GM21825 (cell line): ENCODE measurements around the gene IFNGR2.
"Not testable (repeated sequence)": the region's sequence is repeated elsewhere in the genome, so short reads cannot be mapped to it uniquely, and the experiment has no call there.

Experiments
- ATAC-seq: cut with Tn5 transposase; IDR thresholded peaks from one replicate; pipeline ENCODE4 v1.9.1; 2021; ENCODE audit warnings: mild to moderate bottlenecking, moderate library complexity; ENCODE audit not compliant: unreplicated experiment

The IFNGR2 gene

DNA sequence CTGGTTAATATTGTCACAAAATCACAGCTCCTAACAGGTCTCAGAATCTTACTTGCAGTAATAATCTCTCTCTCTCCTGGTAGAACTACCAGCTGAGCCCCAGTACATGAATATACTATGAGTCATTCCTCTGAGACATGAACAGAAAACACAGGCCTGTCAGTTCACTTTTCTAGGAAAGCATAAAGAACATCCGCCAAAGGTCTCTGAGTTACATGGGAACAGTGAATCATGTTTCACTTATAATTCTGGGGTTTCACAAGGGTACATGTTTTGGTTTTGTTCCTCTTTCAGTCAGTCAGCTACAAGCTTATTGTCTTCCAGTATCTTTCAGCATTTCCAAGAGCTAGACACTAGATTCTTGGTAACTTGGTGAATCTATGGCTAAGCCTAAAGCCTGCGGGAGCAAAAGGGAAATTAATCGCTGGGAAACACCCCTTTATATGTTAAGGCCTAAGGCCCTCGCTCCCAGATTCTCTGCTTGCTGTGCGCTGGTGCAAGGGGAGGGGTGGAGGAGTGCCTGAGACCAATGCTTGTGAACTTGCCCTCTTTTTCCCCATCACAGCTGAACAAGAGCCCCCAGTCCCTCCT is 31.7 kb downstream of the IFNGR2 start:
- ATAC-seq: peak; percentile 87

DNA sequence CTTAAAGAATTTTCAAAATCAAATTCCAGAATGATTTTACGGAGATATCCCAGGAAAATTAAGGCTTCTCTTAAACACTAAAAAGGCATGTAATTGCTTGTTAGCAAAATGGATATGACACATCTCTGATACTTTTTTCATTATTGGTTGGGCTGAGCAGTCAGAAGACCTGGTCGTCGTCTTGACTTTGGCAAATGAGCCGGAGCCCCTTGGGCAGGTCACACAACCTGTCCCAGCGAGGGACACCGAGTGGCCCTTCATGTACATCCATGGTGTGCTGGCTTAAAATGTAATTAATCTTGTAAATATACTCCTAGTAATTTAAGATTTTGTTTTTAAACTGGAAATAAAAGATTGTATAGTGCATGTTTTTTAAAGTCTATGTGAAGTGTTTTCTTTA is 33.9 kb downstream of the IFNGR2 start:
- ATAC-seq: no peak

DNA sequence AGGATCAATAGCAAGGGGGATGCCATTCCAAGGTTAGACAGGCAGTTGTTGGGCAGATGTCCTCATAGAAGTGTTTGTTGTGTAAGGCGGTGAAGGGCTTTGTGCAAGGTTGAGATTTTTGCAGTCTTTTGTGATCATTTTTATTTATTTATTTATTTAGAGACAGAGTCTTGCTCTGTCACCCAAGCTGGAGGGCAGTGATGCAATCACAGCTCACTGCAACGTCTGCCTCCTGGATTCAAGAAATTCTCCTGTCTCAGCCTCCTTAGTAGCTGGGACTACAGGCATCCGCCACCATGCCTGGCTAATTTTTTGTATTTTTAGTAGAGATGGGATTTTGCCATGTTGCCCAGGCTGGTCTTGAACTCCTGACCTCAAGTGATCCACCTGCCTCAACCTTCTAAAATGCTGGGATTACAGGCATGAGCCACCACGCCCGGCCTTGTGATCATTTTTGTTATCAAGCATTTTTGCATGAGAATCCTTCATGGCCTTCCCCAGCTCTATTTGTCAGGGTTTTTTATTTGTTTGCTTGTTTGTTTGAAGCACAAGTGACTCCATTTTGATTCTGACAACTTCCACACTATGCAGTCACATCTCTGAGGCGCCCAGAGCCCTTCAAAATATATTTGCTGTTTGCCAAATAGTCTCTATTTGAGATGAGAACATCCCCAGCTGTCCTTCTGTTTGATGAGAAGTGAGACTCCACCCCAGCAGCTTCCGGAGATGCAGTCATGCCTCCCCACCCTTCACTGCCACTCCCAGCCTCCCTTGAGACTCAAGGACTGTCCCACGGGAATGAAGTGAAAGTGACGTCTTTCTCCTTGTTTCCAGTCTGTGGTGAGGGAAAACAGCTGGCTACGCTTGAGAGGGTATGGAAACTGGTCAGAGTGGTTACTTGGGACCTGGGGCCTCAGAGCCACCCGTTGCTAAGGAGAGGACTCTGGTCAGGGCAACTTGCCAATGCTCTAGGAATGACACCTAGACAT is 38.6 kb downstream of the IFNGR2 start:
- ATAC-seq: peak; percentile 76

DNA sequence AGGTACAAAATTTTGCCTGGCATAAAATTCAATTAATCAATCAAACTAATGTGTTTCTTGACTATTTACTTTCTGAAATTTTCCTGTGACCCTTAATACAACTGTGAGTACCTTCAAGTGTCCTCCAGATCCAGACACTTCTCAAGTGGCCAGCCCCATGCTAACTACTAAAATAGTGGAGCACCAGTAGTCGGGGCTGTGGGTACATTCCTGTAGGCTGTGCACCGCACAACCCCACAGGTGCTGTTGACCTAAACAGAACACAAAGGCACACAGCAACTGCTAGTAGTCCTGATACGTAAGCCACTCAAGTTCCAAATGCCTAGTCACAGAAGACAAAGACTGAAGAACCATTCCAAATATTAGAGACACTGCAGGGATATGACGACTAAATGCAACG is 40.0 kb downstream of the IFNGR2 start:
- no peak for ATAC-seq

DNA sequence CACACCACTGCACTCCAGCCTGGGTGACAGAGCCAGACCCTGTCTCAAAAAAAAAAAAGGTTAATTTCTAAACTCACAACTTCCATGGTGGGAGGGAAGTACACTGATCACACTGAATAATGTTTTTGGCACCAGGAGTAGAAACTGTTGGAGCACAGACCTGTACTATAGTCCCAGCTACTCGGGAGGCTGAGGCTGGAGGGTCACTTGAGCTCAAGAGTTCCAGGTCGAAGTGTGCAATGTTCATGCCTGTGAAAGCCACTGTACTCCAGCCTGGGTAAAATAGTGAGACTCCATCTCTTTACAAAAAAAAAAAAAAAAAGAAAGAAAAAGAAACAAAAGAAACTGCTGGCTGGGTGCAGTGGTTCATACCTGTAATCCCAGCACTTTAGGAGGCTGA is 41.3 kb downstream of the IFNGR2 start:
- no peak for ATAC-seq

DNA sequence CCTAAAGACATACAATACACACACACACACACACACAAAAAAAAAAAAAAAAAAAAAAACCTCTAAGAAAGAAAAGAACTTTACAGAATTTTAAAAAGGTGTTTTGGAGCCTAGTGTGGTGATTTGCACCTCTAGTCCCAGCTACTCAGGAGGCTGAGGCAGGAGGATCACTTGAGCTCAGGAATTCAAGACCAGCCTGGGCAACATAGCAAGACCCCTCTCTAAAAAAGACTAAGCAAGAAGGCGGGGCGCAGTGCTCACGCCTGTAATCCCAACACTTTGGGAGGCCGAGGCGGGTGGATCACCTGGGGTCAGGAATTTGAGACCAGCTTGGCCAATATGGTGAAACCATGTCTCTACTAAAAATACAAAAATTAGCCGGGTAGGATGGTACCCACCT is 43.4 kb downstream of the IFNGR2 start:
- ATAC-seq: not testable (repeated sequence)

DNA sequence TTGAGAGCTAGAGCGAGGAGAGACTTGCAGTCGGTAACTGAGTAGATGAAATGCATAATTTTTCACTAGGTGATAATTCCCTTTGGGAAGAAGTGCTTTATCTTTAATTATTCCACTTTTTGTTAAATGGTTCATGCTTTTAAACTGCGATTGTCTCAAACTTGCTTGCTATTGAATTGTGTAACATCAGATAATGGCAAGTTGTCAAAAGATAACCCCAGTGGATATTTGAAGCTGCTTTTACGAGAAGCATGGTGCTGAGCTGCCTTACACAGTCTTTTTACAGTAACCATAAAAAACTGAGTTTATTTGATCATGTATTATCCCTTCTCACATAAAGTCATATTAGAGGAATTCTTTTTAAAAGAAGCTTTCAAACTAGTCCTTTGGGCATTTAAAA is 46.4 kb downstream of the IFNGR2 start:
- ATAC-seq: no peak

DNA sequence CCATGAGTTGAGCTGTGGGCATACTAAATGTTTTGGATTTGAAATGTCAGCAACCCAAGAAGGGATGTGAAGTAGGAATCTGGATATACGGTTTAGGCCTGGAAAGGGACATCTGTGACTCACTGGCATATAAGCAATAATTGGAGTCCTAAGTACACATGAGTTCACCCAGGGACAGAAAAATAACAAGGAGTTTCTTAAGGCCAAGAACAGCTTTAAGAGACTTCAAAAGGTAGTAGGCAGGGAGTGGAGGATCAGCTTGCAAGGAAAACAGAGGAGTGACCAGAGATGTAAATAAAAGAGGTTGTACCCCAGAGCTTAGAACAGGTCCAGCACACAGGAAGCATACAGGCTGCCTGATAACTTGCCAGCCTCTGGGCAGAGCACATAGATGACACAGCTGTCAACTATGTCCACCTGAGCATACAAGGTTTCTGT is 48.4 kb downstream of the IFNGR2 start:
- ATAC-seq: no peak

DNA sequence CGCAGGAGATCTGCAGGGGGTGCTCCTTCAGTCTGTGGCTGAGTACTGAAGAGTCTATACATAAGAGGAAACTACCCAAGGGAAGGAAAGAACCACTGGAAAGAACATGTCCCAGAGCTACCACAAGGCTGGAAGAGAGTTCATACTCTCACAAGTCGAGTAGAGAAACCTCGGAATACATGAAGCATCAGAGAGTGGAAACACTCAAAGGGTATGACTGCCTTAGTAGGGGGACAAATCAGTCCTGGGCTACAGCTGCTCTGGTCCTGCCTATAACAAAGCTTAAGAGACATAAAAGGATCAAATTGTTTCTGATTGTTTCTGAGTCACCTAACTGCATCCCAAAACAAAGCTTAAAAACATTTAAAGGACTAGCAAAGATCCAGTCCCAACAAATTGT is 49.1 kb downstream of the IFNGR2 start:
- ATAC-seq: no peak

DNA sequence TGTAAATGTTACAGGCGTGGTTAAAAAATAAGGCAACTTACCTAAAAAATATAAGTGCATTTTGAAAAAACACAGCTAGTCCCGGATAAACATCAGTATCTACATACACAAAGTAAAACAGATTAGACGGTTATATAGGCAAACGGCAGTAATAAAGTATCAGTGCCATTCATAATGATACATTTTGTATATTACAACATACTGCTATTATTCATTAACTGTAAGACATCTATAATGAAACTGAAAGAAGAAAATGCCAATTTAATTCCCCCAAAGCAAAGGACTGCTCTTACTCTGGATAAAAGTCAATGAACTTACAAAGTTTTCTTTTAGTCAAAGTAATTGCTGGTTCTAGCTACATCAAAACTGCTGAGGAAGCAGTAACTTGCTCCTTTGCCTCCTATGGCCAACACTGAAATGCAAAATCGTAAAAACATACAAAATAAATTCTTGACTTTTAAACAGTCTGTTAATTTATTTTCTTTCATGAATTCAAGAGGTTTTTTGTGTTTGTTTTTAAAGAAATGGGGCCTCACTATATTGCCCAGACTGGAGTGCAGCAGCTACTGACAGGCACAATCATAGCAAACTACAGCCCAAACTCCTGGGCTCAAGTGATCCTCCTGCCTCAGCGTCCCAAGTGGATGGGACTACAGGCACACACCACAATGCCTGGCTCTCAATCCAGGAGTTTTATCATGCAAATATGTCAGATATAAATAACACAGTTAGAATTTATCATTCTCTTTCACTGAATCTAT is 52.7 kb downstream of the IFNGR2 start:
- ATAC-seq: no peak

DNA sequence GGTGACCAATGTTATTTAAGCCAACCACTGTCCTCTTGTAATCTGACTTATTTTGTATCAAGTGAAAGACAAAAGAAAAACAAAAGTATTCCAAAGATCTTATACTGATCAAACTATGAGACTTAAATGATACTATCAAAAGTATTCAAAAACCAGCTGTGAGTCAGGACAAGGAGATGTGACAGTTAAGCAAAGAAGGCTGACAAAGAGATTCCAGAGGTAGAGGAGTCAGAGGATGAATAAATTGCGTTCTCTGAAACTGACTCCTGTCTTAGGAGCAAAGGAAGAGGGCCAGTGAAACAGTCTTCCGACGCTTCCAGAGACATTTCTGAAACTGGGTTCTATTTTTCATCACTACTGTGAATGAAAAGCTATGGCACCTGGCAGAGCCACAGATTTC is 55.6 kb downstream of the IFNGR2 start:
- no peak for ATAC-seq

DNA sequence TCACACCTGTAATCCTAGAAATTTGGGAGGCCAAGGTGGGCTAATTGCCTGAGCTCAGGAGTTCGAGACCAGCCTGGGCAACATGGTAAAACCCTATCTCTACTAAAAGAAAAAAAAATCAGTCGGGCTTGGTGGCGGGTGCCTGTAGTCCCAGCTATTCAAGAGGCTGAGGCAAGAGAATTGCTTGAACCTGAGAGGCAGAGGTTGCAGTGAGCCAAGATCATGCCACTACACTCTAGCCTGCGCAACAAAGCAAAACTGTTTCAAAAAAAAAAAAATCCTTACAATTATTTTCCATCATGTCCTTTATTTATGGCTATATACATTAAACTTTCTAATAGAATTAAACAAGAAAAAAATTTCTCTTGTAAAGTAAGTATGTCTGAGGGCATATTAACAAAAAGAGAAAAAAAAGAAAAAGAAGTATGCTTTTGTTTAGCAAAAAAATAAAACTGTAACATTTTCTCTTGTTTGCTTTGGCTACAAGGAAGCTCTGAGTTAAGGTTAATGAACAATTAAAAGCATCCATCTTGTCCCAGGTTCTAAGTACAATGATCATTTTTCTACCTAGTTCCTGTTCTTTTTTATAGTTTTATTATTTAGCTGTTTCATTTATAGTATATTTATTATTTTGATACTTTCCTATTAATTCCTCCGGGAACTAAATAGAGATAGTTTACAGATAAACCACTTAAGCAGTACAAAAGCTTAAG is 58.5 kb downstream of the IFNGR2 start:
- ATAC-seq: no peak

DNA sequence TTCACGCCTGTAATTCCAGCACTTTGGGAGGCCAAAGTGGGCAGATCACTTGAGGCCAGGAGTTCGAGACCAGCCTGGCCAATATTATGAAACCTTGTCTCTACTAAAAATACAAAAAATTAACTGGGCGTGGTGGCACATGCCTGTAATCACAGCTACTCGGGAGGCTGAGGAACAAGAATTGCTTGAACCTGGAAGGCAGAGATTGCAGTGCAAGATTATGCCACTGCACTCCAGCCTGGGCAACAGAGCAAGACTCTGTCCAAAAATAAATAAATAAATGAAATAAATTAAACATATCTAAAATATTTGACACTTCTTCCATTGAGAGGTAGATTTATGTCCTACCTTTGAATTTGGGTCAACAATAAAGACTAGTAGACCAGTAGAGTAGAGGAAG is 66.0 kb downstream of the IFNGR2 start:
- not testable (repeated sequence) for ATAC-seq

DNA sequence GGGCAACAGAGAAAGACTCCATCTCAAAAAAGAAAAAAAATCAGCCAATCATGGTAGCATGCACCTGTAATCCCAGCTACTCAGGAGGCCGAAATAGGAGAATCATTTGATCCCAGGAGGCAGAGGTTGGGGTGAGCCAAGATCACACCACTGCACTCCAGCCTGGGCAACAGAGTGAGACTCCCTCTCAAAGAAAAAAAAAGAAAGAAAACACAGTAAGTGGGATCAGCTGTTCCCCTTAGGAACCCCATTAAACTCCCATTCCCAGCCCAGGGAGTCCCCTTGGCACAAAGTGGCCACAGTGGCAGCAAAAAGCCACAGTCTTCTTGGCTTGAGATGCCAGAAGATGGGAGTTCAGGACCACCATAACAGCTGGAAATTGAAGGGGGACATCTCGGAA is 67.5 kb downstream of the IFNGR2 start:
- no peak for ATAC-seq

DNA sequence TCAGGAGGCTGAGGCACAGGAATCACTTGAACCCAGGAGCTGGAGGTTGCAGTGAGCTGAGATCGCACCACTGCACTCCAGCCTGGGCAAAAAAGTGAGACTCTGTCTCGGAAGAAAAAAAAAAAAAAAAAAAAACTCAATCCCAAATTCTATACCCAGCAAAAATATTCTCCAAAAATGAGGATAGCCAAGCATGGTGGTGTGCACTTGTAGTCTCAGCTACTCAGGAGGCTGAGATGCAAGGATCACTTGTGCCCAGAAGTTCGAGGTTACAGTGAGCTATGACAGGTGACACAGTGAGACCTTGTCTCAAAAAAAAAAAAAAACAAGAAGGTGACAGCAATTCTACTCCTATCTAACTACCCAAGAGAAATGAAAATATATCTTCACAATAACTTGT is 70.1 kb downstream of the IFNGR2 start:
- no peak for ATAC-seq

DNA sequence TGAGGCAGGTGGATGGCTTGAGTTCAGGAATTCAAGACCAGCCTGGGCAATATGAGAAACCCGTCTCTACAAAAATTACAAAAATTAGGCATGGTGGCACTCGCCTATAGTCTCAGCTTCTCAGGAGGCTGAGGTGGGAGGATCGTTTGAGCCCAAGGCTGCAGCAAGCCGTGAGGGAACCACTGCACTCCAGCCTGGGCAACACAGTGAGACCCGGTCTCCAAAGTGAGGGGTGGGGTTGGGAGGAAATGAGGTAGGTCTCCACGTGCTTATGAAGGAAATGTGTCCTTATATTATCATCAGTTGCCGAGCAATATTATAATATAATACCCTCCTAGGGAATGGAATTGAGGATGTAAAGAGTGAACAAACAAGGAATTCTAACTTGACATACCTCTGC is 73.9 kb downstream of the IFNGR2 start:
- no peak for ATAC-seq

DNA sequence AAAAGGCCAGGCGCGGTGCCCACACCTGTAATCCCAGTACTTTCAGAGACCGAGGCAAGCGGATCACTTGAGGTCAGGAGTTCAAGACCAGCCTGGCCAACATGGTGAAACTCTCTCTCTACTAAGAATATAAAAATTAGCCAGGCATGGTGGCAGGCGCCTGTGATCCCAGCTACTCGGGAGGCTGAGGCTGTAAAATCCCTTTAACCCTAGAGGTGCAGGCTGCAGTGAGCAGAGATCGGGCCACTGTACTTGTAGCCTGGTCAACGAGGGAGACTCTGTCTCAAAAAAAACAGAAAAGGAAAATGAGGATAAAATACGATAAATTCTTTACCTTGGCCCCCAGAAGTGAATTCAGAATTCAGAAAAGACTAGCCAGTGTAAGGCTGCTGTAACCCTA is 75.0 kb downstream of the IFNGR2 start:
- no peak for ATAC-seq

DNA sequence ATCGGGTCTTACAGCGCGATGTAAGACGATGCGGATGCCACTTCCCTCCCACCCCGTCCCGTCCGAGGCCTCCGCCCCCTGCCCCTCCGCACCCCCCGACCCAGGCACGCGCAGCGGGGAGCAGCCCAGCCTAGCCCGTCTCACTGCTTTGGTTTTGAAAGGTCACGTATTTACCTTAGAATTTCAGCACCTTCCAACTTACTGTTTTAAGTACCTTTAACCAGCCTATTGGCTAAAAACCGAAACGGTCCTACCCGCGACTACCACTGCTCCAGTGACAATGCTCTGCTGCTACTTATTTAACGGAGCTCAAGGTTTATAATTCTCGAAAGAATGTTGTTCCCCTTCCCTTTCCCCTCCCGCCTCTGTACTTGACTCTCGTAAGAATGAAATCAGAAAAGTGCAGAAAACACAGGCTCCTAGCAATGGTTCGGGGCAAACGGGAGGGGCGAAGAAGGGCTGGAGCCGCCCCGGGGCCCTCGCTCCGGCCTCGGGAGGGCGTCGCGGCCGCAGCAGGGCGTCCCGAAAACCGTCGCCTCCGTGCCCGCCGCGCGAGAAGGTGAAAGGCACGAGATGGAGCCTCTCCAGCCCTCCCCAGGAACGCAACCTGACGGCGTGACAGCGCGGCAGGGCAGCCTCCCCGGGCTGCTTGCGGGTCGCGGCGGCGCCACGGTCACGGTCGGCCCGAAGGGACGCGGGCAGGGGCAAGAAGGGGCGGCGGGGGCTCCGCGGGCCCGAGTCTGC is 75.9 kb downstream of the IFNGR2 start:
- peak; percentile 21 for ATAC-seq

DNA sequence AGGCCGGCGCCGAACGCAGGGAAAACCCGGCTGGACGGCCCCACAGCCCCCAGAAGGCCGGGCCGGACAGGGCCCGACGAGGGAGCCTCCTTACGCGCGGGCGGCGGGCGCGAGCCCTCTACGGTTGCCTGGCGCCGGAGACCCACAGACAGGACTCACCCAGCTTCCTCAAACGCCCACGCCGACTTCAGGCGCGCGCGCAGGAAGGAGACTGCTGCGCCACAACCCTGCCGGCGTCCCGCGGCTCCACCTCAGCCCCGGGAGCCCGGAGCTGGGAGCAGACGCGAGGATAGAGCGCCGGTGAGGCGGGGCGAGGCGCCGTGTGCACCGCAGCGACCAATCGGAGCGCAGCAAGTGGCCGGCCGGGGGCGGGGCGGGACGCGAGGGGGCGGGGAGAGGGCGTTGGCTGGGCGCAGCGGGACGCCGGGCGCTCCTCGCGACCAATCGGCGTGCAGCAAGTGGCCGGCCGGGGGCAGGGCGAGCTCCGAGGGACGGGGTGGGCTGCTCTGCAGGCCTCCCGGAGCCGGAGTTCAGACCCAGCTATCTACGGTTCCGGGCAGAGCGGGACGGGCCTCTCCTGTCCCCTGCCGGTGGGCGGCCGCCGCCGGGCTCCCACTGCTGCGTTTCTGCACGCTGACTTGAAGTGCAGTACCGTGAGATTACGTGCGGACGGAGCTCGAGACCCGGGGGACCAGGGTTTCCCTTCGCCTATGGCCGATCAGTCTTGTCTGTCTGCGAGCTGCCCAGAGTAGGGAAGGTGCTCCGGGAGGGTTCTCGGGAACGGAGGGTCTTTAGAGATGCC is 76.7 kb downstream of the IFNGR2 start, which contains the start of gene TMEM50B:
Gene TMEM50B (minus strand): TSS at position 296 of the 802 bp plus-strand sequence. CDS start 11,089 bp downstream, outside the sequence.
- peak; percentile 91 for ATAC-seq
